Esophagus (tissue), 2 donors: ENCODE results near the gene ATF4. TPM values are rescaled to one million over a fixed set of nuclear protein-coding genes. Genes with fewer than 3 reads are reported as not detected.

ENCODE experiments used
- H3K27ac ChIP-seq, 2 donors: one replicate each; pipeline ENCODE4 v1.5.1; 2013; ENCODE audit warnings: low read depth in 2 of 2, mild to moderate bottlenecking in 2 of 2, inconsistent platforms in 1 of 2, low read length in 1 of 2, moderate library complexity in 1 of 2
- H3K27me3 ChIP-seq, 2 donors: one replicate each; pipeline ENCODE4 v1.6.1; 2013; ENCODE audit warnings: low read length in 2 of 2, control low read depth in 1 of 2, mild to moderate bottlenecking in 1 of 2; ENCODE audit not compliant: insufficient read depth in 2 of 2, control insufficient read depth in 1 of 2
- H3K36me3 ChIP-seq, 2 donors: one replicate each; pipeline ENCODE4 v1.6.1; 2013; ENCODE audit warnings: low read length in 1 of 2; ENCODE audit not compliant: control insufficient read depth in 2 of 2, insufficient read depth in 2 of 2
- H3K4me1 ChIP-seq, 2 donors: one replicate each; pipeline ENCODE4 v1.6.1; 2013; ENCODE audit warnings: low read length in 1 of 2; ENCODE audit not compliant: control insufficient read depth in 2 of 2, insufficient read depth in 2 of 2
- H3K4me3 ChIP-seq, 2 donors: one replicate each; pipeline ENCODE4 v1.5.1; 2013; ENCODE audit warnings: low read length in 2 of 2, mild to moderate bottlenecking in 2 of 2, low read depth in 1 of 2, moderate library complexity in 1 of 2
- H3K9me3 ChIP-seq, 2 donors: one replicate each; pipeline ENCODE4 v1.6.1; 2013; ENCODE audit warnings: mild to moderate bottlenecking in 2 of 2, low read depth in 1 of 2, low read length in 1 of 2, moderate library complexity in 1 of 2; ENCODE audit not compliant: control insufficient read depth in 2 of 2, insufficient read depth in 1 of 2
- WGBS, 2 donors: extraction: QIAGEN DNeasy Blood & Tissue Kit; methylation state at CpG; one replicate each; pipeline ENCODE4 v1.1.7; 2013; 5-methylcytosine and 5-hydroxymethylcytosine counted together
- polyA plus RNA-seq, 2 donors: library from polyadenylated mRNA; stranded (reverse); fragments of 200-250 nt; gene quantifications; one replicate each; pipeline ENCODE4 v1.2.3, GENCODE V29; 2013
- donor health status: healthy with polysubstance abuse.
- donor health status: Bipolar disorder and iron deficiency.

Gene ATF4
- polyA plus RNA-seq, 2 donors: 432 to 522 TPM

DNA sequence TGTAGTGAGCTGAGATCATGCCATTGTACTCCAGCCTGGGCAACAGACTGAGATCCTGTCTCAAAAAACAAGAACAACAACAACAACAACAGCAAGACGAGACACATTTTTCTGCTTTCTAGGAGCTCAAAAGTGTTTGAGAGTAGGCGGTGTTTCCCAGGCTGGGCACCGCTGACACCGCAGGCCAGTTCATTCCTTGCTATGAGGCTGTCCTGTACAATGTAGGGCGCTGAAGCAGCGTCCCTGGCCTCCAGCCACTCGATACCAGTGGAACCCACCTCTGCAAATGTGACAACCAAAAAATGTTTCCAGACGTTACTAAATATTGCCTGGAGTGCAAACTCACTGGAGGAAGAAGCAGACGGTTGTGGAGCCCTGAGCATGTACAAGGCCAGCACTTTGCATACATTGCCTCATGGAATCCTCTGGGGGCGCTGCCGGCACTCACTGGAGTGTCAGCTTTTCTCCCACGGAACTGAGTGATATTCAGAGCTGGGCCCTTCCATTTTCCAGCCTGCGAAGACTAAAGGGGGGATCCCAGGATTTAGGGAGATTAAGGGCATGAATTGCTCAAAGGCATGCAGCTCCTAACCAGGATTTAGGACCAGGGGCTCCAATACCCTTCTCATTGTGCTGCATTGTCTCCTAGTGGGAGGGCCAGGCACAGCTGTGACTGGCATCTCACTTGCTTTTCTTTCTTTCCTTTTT, 24.1 kb upstream of the ATF4 start:
- peak overlapping the region in 1 of 2 donors; percentile 43 for H3K27ac ChIP-seq
- no peaks in the 10 kb centered on the region for H3K27me3 ChIP-seq
- WGBS, 2 donors: 42 to 46% methylated on average over 13 of the region's 13 CpGs
- H3K36me3 ChIP-seq: no peaks in the 10 kb centered on the region
- H3K4me1 ChIP-seq: peaks cover 0 to 7% of the 10 kb centered on the region in 2 donors
- H3K4me3 ChIP-seq: no peak overlapping the region
- no peaks in the 10 kb centered on the region for H3K9me3 ChIP-seq

DNA sequence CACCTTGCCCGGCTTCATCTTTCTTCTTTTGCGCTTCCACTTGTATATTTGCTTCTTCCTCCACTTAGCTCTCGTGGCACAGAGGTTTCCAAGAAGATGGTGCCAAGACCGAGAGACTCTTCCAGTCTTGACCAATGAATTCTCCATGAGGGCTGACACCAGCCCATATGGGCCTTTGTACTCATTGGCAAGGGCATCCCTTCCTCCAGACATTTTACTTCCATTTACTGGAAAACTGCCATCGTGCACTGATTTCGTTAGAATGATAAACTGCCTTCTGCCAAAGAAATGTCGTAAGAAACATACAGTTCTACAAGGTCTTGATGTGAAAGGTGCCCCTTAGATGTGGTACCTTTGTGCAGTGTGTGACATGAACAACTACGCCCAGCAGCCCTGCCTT, 22.9 kb upstream of the ATF4 start:
- H3K27ac ChIP-seq: no peak overlapping the region
- no peaks in the 10 kb centered on the region for H3K36me3 ChIP-seq
- 79 to 80% methylated on average over 8 of the region's 8 CpGs for WGBS, 2 donors
- H3K4me1 ChIP-seq: peaks cover 0 to 13% of the 10 kb centered on the region in 2 donors
- H3K9me3 ChIP-seq: no peaks in the 10 kb centered on the region
- H3K4me3 ChIP-seq: no peak overlapping the region
- H3K27me3 ChIP-seq: no peaks in the 10 kb centered on the region

DNA sequence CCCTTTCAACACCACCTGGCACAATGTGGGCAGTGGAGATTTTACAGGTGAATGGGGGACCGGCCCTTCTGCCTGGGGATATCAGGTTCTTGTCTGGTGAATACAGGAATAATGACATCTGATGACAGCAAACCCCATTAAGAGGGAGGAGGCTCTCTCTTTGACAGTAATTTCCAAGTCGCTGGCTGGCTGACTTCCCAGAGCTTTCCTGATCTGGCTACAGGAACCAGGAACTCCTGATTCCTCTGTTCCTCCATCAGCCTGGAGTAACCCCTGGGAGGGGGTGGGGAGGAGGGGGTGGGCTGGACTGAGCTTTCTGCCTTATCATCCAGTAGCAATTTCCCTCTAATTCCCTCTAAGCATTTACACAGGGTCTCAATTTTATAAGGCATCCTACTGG, 22.0 kb upstream of the ATF4 start:
- Histone ChIP-seq H3K36me3 (no peaks in the 10 kb centered on the region), H3K4me1 (peaks cover 3 to 16% of the 10 kb centered on the region in 2 donors), H3K27me3 (no peaks in the 10 kb centered on the region), H3K4me3 (no peak overlapping the region), H3K9me3 (no peaks in the 10 kb centered on the region), H3K27ac (peak overlapping the region in 1 of 2 donors; percentile 56)
- WGBS, 2 donors: 25 to 37% methylated on average over 2 of the region's 2 CpGs

DNA sequence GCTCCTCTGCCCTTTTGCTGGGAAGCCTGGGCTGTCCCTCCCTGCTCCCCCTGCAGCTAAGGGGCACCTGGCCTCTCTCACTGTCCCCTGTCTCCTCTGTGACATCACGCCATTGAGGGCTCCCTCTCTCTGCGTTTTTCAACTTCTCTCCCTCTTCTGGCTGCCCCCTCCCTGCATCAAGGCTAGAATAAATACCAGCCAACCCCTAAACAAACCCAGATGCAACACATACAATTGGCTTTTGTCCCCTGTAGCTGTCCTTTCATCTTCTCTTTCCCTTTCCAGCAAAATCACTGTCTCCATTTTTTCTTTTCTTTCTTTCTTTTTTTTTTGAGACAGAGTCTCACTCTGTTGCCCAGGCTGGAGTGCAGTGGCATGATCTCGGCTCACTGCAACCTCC, 21.6 kb upstream of the ATF4 start:
- no peaks in the 10 kb centered on the region for H3K36me3 ChIP-seq
- no peaks in the 10 kb centered on the region for H3K27me3 ChIP-seq
- no peak overlapping the region for H3K4me3 ChIP-seq
- peaks cover 3 to 18% of the 10 kb centered on the region in 2 donors for H3K4me1 ChIP-seq
- H3K27ac ChIP-seq: no peak overlapping the region
- no peaks in the 10 kb centered on the region for H3K9me3 ChIP-seq
- WGBS, 2 donors: 61 to 62% methylated on average over 3 of the region's 3 CpGs

DNA sequence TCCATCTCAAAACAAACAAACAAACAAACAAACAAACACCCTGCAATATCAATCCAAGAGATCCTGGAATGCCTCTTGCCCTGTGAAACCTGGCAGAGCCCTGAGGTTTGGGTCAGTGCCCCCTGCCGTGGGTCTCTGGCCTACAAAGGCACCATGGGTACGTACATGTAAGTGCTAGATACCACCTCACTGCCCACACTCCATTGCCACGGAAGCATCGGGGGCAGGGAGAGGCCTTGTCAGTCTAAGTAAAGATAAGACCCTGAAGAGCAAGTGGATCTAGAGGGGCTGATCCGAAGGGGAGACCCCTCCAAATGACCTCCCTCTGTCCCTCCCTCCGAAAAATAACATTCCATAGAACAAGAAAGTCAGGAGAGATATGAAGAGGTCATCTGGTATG, 20.3 kb upstream of the ATF4 start:
- Histone ChIP-seq H3K9me3 (no peaks in the 10 kb centered on the region), H3K27me3 (no peaks in the 10 kb centered on the region), H3K4me1 (peaks cover 5 to 18% of the 10 kb centered on the region in 2 donors), H3K4me3 (no peak overlapping the region), H3K36me3 (peaks cover 0 to 6% of the 10 kb centered on the region in 2 donors), H3K27ac (no peak overlapping the region)
- 86 to 90% methylated on average over 6 of the region's 6 CpGs for WGBS, 2 donors

DNA sequence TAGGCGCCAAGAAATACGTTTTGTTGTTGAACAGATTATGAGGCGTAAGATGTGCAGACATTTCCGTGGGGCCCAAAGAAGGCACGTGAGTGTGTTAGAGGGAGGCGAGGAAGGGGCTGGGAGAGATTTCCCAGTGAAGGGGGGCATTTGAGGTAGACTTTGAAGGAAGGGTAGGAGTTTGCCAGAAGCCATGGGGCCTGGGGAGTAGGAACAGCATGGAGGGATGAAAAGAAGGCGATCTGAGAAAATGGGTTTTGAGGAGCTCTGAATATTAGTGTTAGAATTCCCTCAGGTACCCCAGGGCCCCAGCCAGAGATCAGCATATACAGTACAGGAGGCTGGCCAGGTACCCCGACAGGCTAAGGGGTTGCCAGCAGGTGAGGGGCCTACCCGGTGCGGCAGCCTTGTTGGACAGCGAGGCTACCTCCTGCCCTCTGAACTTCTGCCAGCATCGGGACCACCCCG, 18.7 kb upstream of the ATF4 start:
- Histone ChIP-seq H3K9me3 (no peaks in the 10 kb centered on the region), H3K4me1 (peaks cover 5 to 16% of the 10 kb centered on the region in 2 donors), H3K4me3 (peak overlapping the region; percentile 82 to 96), H3K36me3 (peaks cover 5 to 14% of the 10 kb centered on the region in 2 donors), H3K27me3 (no peaks in the 10 kb centered on the region), H3K27ac (peak overlapping the region; percentile 88 to 95)
- WGBS, 2 donors: 31% methylated on average over 12 to 13 of the region's 13 CpGs

DNA sequence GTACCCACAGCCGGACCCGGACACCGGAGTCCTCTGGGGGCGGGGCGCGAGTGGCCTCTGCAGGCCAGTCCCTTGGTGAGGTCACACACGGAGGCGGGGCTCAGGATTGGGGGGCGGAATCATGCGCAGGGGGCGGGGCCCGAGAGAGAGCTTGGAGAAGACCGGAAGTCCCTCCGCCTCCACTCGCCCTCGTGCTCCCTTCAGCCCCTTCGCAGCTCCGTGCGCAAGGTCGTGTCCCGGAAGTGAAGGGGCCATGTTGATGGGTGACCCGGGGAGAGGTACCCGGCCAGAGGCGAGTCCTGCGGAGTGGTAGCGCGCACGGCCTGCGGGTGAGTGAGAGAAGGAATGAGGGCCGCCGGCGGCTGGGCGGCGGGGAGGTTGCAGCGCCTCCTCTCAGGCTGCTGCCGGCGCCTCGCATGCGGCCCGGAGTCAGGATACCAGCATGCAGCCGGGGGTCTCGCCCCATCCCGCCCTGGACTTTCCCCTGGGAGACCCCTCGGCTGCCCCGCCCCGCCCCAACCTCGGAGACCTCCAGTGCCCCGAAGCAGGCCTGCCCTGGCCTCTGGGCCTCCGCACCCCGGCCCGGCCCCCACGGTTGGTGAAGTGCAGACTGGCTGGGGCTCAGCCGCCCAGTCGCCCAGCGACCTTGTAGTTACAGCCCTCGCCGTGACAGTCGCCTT, 18.1 kb upstream of the ATF4 start, which contains the start of gene MIEF1:
Gene MIEF1, plus strand, starts transcription at position 182 of the 680 bp plus-strand sequence. CDS start 9,005 bp downstream, outside the sequence.
- Histone ChIP-seq H3K4me1 (peaks cover 5 to 16% of the 10 kb centered on the region in 2 donors), H3K9me3 (no peaks in the 10 kb centered on the region)

DNA sequence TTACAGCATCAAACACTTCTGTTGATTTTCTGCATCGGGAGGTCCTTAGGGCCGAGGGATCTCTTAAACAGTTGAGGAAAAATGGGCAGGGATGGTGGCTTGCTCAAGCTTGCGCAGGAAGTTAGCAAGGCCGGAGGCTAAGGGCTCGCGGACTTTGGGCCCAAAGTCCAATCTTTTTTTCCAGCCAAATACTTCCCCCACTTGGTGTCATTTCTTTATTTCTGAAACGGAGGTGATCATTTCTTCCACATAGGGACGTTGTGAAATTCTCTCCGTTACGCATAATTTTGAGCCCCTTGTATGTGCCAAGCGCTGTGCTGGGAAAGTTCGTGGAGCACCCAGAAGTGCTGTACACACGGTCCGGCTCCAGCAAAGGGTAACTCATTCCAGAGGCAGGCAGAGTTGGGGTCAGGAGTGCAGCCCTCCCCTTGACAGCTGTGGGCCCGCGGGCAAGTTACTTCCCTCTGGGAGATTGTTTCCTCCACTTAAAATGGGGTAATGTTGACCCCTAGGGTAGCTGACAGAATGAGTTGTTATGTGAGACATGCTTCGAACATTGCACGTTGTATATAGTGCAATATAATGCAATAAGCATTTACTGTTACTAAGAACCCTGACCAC, 17.5 kb upstream of the ATF4 start:
- peak overlapping the region; percentile 82 to 96 for H3K4me3 ChIP-seq
- H3K27ac ChIP-seq: peak overlapping the region; percentile 51 to 95
- H3K27me3 ChIP-seq: no peaks in the 10 kb centered on the region
- peaks cover 5 to 16% of the 10 kb centered on the region in 2 donors for H3K36me3 ChIP-seq
- H3K4me1 ChIP-seq: peaks cover 5 to 16% of the 10 kb centered on the region in 2 donors
- no peaks in the 10 kb centered on the region for H3K9me3 ChIP-seq
- WGBS, 2 donors: 7 to 8% methylated on average over 18 of the region's 18 CpGs

More for the DNA sequence above, 18.1 kb upstream of the ATF4 start, which contains the start of gene MIEF1:
- Histone ChIP-seq H3K27me3 (no peaks in the 10 kb centered on the region), H3K4me3 (peak within 1 kb of the TSS; percentile 82 to 96), H3K36me3 (peaks cover 5 to 16% of the 10 kb centered on the region in 2 donors), H3K27ac (peak within 1 kb of the TSS; percentile 88 to 95)
- WGBS, 2 donors: 1% methylated on average over 45 to 58 of the region's 58 CpGs

DNA sequence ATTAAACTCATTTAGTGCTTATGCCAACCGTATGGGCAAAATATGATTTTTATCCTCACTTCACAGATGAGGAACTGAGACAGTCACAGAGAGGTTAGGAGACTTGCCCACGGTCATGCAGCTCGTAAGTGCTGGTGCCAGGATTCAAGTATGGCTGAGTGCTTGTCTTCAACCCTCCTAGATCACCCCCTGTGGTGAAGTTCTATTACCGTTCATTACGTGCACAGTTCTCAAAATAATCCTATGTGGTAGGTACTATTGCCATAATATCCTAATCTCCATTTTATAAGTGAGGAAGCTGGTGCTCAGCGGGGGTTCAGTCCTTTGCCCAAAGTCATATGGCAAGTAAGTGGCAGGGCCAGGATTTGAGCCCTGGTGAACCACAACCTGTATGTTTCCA, 16.7 kb upstream of the ATF4 start:
- no peaks in the 10 kb centered on the region for H3K9me3 ChIP-seq
- peaks cover 8 to 18% of the 10 kb centered on the region in 2 donors for H3K36me3 ChIP-seq
- H3K27ac ChIP-seq: no peak overlapping the region
- H3K4me3 ChIP-seq: peak overlapping the region in 1 of 2 donors; percentile 96
- H3K27me3 ChIP-seq: no peaks in the 10 kb centered on the region
- peaks cover 5 to 16% of the 10 kb centered on the region in 2 donors for H3K4me1 ChIP-seq
- WGBS, 2 donors: 52 to 58% methylated on average over 6 of the region's 6 CpGs
